ENCODE measurements around the gene RNF123. TPM values are rescaled to one million over a fixed set of nuclear protein-coding genes. Genes with fewer than 3 reads are reported as not detected.

The RNF123 gene
- total and polyA plus RNA-seq, 2 experiments from 2014 or later: 14.6 to 32.5 TPM

- TF ChIP-seq, protein P1, sequence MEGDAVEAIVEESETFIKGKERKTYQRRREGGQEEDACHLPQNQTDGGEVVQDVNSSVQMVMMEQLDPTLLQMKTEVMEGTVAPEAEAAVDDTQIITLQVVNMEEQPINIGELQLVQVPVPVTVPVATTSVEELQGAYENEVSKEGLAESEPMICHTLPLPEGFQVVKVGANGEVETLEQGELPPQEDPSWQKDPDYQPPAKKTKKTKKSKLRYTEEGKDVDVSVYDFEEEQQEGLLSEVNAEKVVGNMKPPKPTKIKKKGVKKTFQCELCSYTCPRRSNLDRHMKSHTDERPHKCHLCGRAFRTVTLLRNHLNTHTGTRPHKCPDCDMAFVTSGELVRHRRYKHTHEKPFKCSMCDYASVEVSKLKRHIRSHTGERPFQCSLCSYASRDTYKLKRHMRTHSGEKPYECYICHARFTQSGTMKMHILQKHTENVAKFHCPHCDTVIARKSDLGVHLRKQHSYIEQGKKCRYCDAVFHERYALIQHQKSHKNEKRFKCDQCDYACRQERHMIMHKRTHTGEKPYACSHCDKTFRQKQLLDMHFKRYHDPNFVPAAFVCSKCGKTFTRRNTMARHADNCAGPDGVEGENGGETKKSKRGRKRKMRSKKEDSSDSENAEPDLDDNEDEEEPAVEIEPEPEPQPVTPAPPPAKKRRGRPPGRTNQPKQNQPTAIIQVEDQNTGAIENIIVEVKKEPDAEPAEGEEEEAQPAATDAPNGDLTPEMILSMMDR (conservative IDR thresholded peaks at IDR 0.05; ENCODE audit: low read depth in 2 of 2): no peak
These were observed 16.1 kb upstream of the RNF123 start (continued) for GRCh38 chr3:49673121-49673714.

GRCh38 chr3:49673715-49674496 lies 15.5 kb upstream of the RNF123 start, which contains the start of gene APEH:
Gene APEH, plus strand, starts transcription at chr3:49674351. Its CDS starts 51 bp downstream, at chr3:49674402.
- Histone ChIP-seq H3K4me2 (peak within 1 kb of the TSS; percentile 94), H3F3A (replicated peaks; ENCODE audit: low read depth) (no peaks in the 10 kb centered on the region), H3K36me3 (ENCODE audit: insufficient read depth) (peaks cover 9% of the 10 kb centered on the region; the same call in 1 of the 2 replicates), H2AFZ (peak within 1 kb of the TSS; percentile 83), H3K4me3 (peak within 1 kb of the TSS; percentile 89), H4K20me1 (replicated peaks; ENCODE audit: insufficient read depth) (peaks cover 16% of the 10 kb centered on the region; the same call in 1 of the 2 replicates), H3K79me2 (replicated peaks; ENCODE audit: insufficient read depth) (peaks cover 11% of the 10 kb centered on the region), H3K4me1 (ENCODE audit: insufficient read depth) (peaks cover 15% of the 10 kb centered on the region), H3K27me3 (ENCODE audit: insufficient read depth) (no peaks in the 10 kb centered on the region), H3K9me2 (ENCODE audit: insufficient read depth) (no peaks in the 10 kb centered on the region), H3K27ac (ENCODE audit: low read depth) (peak within 1 kb of the TSS; percentile 99)
- H3K4me3 Mint-ChIP-seq: peak within 1 kb of the TSS; percentile 92
- H3K27me3 Mint-ChIP-seq (ENCODE audit: insufficient read depth, low read depth, poor library complexity): peaks cover 11% of the 10 kb centered on the region
- H3K4me1 Mint-ChIP-seq: peaks cover 23% of the 10 kb centered on the region
- DNase-seq (ENCODE audit: low spot score): peak; percentile 100
- peaks cover 33% of the 10 kb centered on the region for H3K36me3 Mint-ChIP-seq (ENCODE audit: low read depth)
- ATAC-seq: peak; percentile 87
- H3K9me3 Mint-ChIP-seq: no peaks in the 10 kb centered on the region
- H3K27ac Mint-ChIP-seq: peak within 1 kb of the TSS; percentile 97
- no peak for TF ChIP-seq JUNB (IDR thresholded peaks at IDR 0.05; ENCODE audit: unreplicated experiment)
- TF ChIP-seq EZH2 (IDR thresholded peaks at IDR 0.05; ENCODE audit: low read depth, unreplicated experiment): no peak
- TF ChIP-seq STAT1 (IDR thresholded peaks at IDR 0.05; ENCODE audit: unreplicated experiment): no peak
- TF ChIP-seq CREB1 (CRISPR knock-in tag; IDR thresholded peaks at IDR 0.05; ENCODE audit: low read depth): peak; percentile 59
- TF ChIP-seq POLR2AphosphoS5 (IDR thresholded peaks at IDR 0.05; ENCODE audit: low read depth): peak; percentile 89
- no peak for TF ChIP-seq REST (IDR thresholded peaks at IDR 0.05; ENCODE audit: unreplicated experiment)
- no peak for TF ChIP-seq ZNF331 (CRISPR knock-in tag; IDR thresholded peaks at IDR 0.05; ENCODE audit: low read depth)
- TF ChIP-seq, protein P1 (conservative IDR thresholded peaks at IDR 0.05; ENCODE audit: low read depth in 2 of 2): no peak
- TF ChIP-seq NANOG (IDR thresholded peaks at IDR 0.05; ENCODE audit: borderline replicate concordance): no peak
- no peak for TF ChIP-seq ZNF114 (CRISPR knock-in tag; IDR thresholded peaks at IDR 0.05)

Data from GM23338 (cell line).